ENCODE results near the gene COX7A2L. TPM values are rescaled to one million over a fixed set of nuclear protein-coding genes. Genes with fewer than 3 reads are reported as not detected.
"Not testable (repeated sequence)": the region's sequence is repeated elsewhere in the genome, so short reads cannot be mapped to it uniquely, and the experiment has no call there.

Gene COX7A2L
- total RNA-seq, 1 donor, result 181 TPM

DNA sequence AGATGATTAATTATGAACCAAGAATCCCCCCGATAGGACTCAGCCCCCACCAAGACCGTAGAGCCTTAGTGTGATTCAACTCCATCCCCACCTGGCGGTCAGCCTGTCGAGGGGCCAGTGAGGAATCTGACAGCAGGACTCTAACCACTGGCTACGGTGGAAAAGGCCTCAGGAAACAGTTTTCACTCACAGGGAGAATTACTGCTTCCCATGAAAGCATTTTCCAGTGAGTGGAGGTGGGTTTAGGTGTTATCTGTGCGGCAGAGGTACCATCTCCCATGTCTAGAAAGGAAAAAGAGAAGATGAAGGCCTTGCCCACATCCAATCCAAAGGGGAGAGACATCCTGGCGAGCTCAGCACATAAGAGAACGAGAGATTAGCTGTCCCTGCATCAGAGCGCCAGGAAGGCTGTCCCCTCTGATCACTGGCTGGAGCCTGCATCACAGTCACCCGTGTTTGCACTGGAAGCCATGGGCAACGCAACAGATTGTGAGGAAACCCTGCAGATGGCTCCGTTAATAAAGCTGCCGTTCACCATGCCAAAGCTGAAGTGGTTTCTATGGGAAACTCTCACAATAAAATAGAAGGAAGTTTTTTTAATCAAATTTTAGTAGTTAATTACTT lies 22.3 kb downstream of the COX7A2L start:
- no peak for DNase-seq (ENCODE audit: low read depth)
- TF ChIP-seq, protein P1, sequence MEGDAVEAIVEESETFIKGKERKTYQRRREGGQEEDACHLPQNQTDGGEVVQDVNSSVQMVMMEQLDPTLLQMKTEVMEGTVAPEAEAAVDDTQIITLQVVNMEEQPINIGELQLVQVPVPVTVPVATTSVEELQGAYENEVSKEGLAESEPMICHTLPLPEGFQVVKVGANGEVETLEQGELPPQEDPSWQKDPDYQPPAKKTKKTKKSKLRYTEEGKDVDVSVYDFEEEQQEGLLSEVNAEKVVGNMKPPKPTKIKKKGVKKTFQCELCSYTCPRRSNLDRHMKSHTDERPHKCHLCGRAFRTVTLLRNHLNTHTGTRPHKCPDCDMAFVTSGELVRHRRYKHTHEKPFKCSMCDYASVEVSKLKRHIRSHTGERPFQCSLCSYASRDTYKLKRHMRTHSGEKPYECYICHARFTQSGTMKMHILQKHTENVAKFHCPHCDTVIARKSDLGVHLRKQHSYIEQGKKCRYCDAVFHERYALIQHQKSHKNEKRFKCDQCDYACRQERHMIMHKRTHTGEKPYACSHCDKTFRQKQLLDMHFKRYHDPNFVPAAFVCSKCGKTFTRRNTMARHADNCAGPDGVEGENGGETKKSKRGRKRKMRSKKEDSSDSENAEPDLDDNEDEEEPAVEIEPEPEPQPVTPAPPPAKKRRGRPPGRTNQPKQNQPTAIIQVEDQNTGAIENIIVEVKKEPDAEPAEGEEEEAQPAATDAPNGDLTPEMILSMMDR (IDR thresholded peaks at IDR 0.05; ENCODE audit: insufficient read depth, low read length), result no peak
- H3K4me3 ChIP-seq (ENCODE audit: low read depth, low read length), result no peak overlapping the region

DNA sequence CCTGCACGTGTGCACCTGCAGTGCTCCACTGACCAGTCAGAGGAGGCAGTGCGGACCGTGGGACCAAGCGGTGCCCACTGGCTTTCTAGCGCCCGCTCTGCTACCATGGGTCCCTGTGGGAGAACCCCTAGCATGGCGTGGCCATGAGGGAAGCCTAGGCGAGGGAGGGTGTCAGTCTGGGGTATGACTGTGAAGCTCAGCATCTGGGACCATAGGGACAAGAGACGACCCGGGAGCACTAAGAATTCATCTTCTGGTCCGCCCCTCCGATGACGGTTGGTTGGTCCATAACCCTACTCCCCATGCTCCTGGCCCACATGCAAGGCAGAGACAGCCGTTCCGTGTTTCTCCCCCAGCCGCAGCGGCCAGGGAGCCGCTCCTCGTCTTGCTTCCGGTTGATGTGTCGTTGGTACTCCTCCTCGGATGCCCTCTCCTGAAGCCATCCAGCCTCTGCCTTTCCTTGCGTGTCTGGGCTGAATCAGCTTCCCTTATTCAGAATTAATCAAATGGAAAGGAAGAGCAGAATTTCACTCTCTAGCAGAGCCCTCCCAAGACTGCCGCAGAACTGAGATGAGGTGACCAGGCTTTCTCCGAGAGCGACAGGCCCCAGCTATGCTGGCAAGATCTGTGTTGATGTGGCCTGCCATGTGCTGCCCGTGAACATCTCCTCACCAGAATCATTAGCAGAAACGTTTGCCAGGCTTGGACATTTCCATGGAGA lies 23.0 kb downstream of the COX7A2L start:
- TF ChIP-seq, protein P1 (IDR thresholded peaks at IDR 0.05; ENCODE audit: insufficient read depth, low read length), result no peak
- DNase-seq (ENCODE audit: low read depth), result no peak
- no peak overlapping the region for H3K4me3 ChIP-seq (ENCODE audit: low read depth, low read length)

DNA sequence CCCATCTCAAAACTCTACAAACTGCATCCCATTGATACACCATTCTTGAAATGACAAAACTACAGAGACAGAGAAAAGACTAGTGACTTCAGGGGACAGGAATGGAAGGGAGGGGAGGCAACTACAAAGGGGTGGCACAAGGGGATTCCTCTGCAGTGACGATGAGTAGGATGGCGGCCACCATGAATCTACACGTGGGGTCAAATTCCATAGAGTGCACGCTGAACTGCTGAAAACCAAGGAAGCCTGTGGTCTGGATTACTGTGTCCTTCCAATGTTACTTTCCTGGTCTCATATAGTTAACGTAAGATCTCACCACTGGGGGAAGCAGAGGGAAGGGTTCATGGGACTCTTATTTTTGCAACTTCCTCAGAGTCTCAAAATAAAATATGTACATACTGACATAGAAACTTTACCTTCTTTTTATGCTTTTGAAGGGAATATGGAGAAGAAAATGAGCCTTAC lies 23.6 kb downstream of the COX7A2L start:
- no peak overlapping the region for H3K4me3 ChIP-seq (ENCODE audit: low read depth, low read length)
- TF ChIP-seq, protein P1 (IDR thresholded peaks at IDR 0.05; ENCODE audit: insufficient read depth, low read length), result no peak
- DNase-seq (ENCODE audit: low read depth), result no peak

DNA sequence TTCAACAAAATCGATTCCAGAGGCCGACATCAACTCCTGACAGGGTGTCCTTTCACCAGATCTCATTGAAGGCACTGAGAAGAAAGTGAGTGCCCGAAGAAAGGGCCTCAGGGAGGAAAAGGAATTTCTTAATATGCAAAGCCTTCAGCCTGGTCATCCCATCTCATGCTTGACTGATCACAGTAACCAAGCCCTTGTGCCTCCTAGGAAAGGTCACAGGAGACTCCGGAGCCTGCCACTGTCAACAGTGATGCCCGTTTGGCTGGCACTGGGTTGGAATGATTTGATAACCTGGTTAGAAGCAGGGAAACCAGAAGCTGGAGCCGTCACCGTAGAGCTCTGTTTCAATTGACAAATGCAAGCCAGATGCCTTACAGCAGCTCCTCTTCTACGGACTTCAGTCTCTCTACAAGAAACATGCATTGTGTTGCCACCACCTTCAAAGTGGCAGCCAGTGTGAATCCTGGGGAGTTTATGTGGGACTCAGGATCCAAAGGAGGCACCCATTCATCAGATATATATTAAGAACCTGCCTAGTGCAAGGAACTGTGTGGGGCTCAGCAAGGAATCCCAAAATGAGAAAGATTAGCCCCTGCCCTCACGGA lies 24.6 kb downstream of the COX7A2L start:
- no peak overlapping the region for H3K4me3 ChIP-seq (ENCODE audit: low read depth, low read length)
- DNase-seq (ENCODE audit: low read depth), result no peak
- TF ChIP-seq, protein P1 (IDR thresholded peaks at IDR 0.05; ENCODE audit: insufficient read depth, low read length), result no peak

DNA sequence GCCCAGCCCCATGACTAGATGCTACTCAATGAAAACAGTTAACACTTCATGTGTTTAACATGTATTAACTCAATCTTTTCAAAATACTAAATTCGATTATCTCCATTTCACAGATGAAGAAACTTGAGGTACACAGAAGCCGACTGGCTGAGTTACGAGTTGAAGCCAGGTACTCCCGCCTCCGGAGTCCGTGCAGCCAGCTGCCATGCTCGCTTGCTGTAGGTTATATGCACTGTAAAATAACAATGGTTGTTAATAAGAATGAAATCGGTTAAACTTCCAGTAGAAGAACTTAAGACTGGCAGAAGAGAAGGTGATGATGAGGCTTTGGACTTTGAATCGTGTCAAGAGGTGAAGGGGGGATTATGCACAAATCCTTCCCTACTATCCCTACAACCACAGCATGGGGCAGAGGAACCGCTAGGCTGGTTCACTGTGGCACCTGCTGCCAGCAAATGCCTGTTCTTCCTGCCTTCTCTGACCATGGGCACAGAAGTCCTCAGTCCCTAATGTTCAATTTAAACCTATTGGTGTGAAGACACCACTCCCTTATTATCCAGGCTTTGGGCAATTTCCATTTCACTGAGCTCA lies 25.4 kb downstream of the COX7A2L start:
- DNase-seq (ENCODE audit: low read depth), result no peak
- TF ChIP-seq, protein P1 (IDR thresholded peaks at IDR 0.05; ENCODE audit: insufficient read depth, low read length), result no peak
- no peak overlapping the region for H3K4me3 ChIP-seq (ENCODE audit: low read depth, low read length)

DNA sequence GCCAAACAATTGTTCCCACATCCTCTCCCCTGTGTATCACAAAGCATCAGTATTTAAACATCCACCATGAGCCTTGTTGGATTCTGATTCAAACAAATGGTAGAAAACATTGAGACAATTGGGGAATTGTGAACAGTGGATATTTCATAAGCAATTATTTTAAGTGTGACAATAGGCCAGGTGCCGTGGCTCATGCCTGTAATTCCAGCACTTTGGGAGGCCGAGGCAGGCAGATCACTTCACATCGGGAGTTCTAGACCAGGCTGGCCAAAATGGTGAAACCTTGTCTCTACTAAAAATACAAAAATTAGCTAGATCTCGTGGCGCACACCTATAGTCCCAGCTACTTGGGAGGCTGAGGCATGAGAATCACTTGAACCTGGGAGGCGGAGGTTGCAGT lies 26.2 kb downstream of the COX7A2L start:
- DNase-seq (ENCODE audit: low read depth); H3K4me3 ChIP-seq (ENCODE audit: low read depth, low read length): not testable (repeated sequence)

DNA sequence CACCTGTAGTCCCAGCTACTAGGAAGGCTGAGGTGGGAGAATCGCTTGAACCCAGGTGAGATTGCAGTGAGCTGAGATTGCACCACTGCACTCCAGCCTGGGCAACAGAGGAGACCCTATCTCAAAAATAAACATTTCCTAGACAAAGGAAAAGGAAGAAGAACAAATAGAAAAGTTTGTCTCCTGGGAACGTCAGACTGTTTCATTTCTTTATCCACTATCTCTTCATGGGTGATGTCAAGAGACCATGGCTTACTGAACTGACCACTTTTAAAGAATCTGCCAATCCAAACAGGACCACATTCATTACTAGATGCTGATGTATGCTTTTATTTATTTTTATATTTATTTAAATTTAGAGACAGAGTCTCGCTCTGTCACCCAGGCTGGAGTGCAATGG lies 26.8 kb downstream of the COX7A2L start:
- no peak for DNase-seq (ENCODE audit: low read depth)
- no peak overlapping the region for H3K4me3 ChIP-seq (ENCODE audit: low read depth, low read length)
- TF ChIP-seq, protein P1 (IDR thresholded peaks at IDR 0.05; ENCODE audit: insufficient read depth, low read length), result no peak
